ENCODE data around the gene TMEM242. TPM values are rescaled to one million over a fixed set of nuclear protein-coding genes. Genes with fewer than 3 reads are reported as not detected.

TMEM242 gene
- polyA plus RNA-seq, 1 of the 3 experiments (the other 2 are of a cell fraction), result 7.4 TPM

- no peaks in the 10 kb centered on the region for H3K9me2 ChIP-seq
- no peak overlapping the region for H2AFZ ChIP-seq (ENCODE audit: low read depth)
- ChIA-PET CTCF (interaction anchor here (1.0 kb wide), 1 partner anchor 23 kb away, joined by 4 read pairs; no protein-coding TSS in a partner anchor), POLR2A (no interaction called here)
- H3K27me3 ChIP-seq (ENCODE audit: insufficient read depth), result no peaks in the 10 kb centered on the region
- H3K4me1 ChIP-seq (ENCODE audit: control insufficient read depth in 1 of 2, insufficient read depth in 2 of 2, low read depth in 1 of 2, low read length in 1 of 2), result peaks cover 4 to 17% of the 10 kb centered on the region in 2 experiments; a peak in 2 of 4 replicates
- H3K36me3 ChIP-seq (replicated peaks in 1 of 2; ENCODE audit: control insufficient read depth in 1 of 2, insufficient read depth in 2 of 2, low read length in 1 of 2), result peaks cover 0 to 4% of the 10 kb centered on the region in 2 experiments
- no peaks in the 10 kb centered on the region for H3K9me3 ChIP-seq
- H3K27ac ChIP-seq (ENCODE audit: low read depth in 2 of 2, low read length in 1 of 2), result peak overlapping the region in 1 of 2 experiments; percentile 40; a peak in 2 of 4 replicates
- no peak overlapping the region for H3K4me3 ChIP-seq (ENCODE audit: low read depth in 2 of 2, low read length in 1 of 2)
- H4K20me1 ChIP-seq (ENCODE audit: insufficient read depth), result no peaks in the 10 kb centered on the region
- peaks cover 27% of the 10 kb centered on the region; the same call in 1 of the 2 replicates for H3K79me2 ChIP-seq (ENCODE audit: insufficient read depth)
- H3F3A ChIP-seq (replicated peaks; ENCODE audit: insufficient read depth), result peaks cover 5% of the 10 kb centered on the region
- H3K9ac ChIP-seq, result no peak overlapping the region
- 92% methylated on average over 12 of the region's 12 CpGs for WGBS (ENCODE audit: low lambda C conversion rate)
- H3K4me2 ChIP-seq, result no peak overlapping the region
- DNase-seq, result no peak
- TF ChIP-seq PBX3 (IDR thresholded peaks at IDR 0.05), result no peak
- TF ChIP-seq MAX (IDR thresholded peaks at IDR 0.05; ENCODE audit: low read depth), result no peak
- TF ChIP-seq NRF1 (IDR thresholded peaks at IDR 0.05; ENCODE audit: low read depth, low read length), result no peak
- TF ChIP-seq USF1 (IDR thresholded peaks at IDR 0.05; ENCODE audit: borderline replicate concordance, low read depth), result no peak
Observed at GRCh38 chr6:157304899-157305663, 18.2 kb downstream of the TMEM242 start.

GRCh38 chr6:157302736-157303135, 20.6 kb downstream of the TMEM242 start:
- 83% methylated on average over 4 of the region's 4 CpGs for WGBS (ENCODE audit: low lambda C conversion rate)
- TF ChIP-seq SIN3A (IDR thresholded peaks at IDR 0.05; ENCODE audit: borderline replicate concordance, low read depth, low read length), result no peak
- no peak for TF ChIP-seq YY1 (IDR thresholded peaks at IDR 0.05; ENCODE audit: low read depth)
- no peak for TF ChIP-seq ELF1 (IDR thresholded peaks at IDR 0.05)
- TF ChIP-seq EZH2phosphoT487 (IDR thresholded peaks at IDR 0.05; ENCODE audit: borderline replicate concordance, low read depth), result no peak
- no peak for TF ChIP-seq POLR2AphosphoS5 (IDR thresholded peaks at IDR 0.05; ENCODE audit: low read depth, low read length)
- Histone ChIP-seq H3K79me2 (ENCODE audit: insufficient read depth) (peaks cover 31% of the 10 kb centered on the region; the same call in 1 of the 2 replicates), H3K4me3 (ENCODE audit: low read depth in 2 of 2, low read length in 1 of 2) (no peak overlapping the region), H3K36me3 (replicated peaks in 1 of 2; ENCODE audit: control insufficient read depth in 1 of 2, insufficient read depth in 2 of 2, low read length in 1 of 2) (peaks cover 0 to 4% of the 10 kb centered on the region in 2 experiments), H4K20me1 (ENCODE audit: insufficient read depth) (no peaks in the 10 kb centered on the region), H3K27me3 (ENCODE audit: insufficient read depth) (no peaks in the 10 kb centered on the region), H3K27ac (ENCODE audit: low read depth in 2 of 2, low read length in 1 of 2) (no peak overlapping the region), H3K4me1 (ENCODE audit: control insufficient read depth in 1 of 2, insufficient read depth in 2 of 2, low read depth in 1 of 2, low read length in 1 of 2) (peaks cover 4 to 15% of the 10 kb centered on the region in 2 experiments; a peak in 1 of 4 replicates), H2AFZ (ENCODE audit: low read depth) (no peak overlapping the region), H3K9me2 (no peaks in the 10 kb centered on the region), H3K9me3 (no peaks in the 10 kb centered on the region), H3K9ac (no peak overlapping the region), H3F3A (replicated peaks; ENCODE audit: insufficient read depth) (peaks cover 5% of the 10 kb centered on the region), H3K4me2 (no peak overlapping the region)
- DNase-seq, result no peak
- CTCF ChIA-PET, result interaction anchor here (0.7 to 2.0 kb wide), 2 partner anchors 9 to 338 kb away, joined by 3 to 6 read pairs; no protein-coding TSS in a partner anchor
- POLR2A ChIA-PET, result no interaction called here
